Omental fat pad (tissue), 4 donors: ENCODE results near the gene ABCB9. TPM values are rescaled to one million over a fixed set of nuclear protein-coding genes. Genes with fewer than 3 reads are reported as not detected.

Experiments
- ATAC-seq: fragments of 150-250 bp; one replicate; pipeline ENCODE4 v1.9.1; 2016; ENCODE audit warnings: mild to moderate bottlenecking, moderate library complexity; ENCODE audit not compliant: low FRiP score
- DNase-seq: peaks from one replicate; pipeline ENCODE4 v3.0.0-alpha.2; 2019; ENCODE audit warnings: low spot score
- CTCF ChIP-seq, 3 donors: fragments of 450-650 bp; IDR thresholded peaks; one replicate each; pipeline ENCODE4 v1.5.1; 2016 to 2017; ENCODE audit warnings: antibody characterized with exemption in 3 of 3, mild to moderate bottlenecking in 3 of 3, moderate library complexity in 2 of 3
- total RNA-seq, 4 donors: library from RNA; depleted of rRNA; stranded (reverse); fragments of >200 nt; gene quantifications; one replicate each; pipeline ENCODE4 v1.1.0, GENCODE V29; 2016

ABCB9 gene
- total RNA-seq, 4 donors from 2014 or later, result 1.3 to 4.7 (median 2.7) TPM

DNA sequence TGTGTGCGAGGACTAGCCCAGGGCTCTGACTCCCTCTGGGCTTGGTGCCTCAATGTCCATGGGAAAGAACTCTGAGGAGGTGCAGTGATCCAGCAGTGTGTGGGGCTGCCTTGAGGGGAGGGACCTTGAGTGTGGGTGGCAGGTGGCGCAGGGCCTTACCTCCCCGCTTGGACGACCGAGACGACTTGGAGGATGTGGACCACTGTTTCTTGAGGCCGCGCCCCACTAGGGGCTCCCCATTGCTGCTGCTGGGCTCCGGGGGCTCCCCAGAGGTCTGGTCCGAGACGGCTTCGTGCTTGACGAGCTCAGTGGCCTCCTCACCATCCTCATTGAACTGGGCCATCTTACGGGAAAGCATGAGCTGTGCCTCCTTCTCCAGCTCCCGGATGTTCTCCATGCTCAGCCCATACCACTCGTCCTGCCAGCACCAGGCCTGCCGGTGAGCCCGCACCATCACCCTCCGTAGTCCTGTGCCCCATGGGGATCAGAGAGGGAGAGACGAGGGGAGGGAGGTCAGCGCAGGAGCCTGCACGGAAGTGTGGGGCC, 38.9 kb upstream of the ABCB9 start:
- ATAC-seq, result no peak
- no peak for TF ChIP-seq CTCF (IDR thresholded peaks at IDR 0.05)
- DNase-seq, result no peak

DNA sequence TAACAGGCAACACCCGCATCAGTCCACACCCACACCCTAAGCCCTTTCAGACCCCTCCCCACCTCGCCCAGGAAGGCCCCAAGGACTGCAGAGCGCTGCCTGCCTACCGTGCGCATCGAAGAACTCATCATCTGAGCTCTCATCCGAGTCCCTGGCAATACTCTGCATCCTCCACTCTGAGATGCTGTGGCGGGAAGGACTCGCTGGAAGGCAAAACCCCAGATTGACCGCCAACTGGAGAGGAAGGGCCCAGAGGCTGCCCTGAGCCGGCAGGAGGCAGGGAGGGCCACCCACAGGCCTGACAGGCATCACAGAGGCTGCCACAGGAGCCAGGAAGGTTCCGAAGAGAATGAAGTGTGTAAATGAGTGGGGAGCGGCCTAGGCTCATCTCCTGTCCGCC, 38.0 kb upstream of the ABCB9 start:
- no peak for TF ChIP-seq CTCF (IDR thresholded peaks at IDR 0.05)
- DNase-seq (no peak), ATAC-seq (no peak)

- DNase-seq (no peak), ATAC-seq (no peak)
- TF ChIP-seq CTCF (IDR thresholded peaks at IDR 0.05), result no peak
These were observed 37.0 kb upstream of the ABCB9 start for GRCh38 chr12:123003257-123003656.

DNA sequence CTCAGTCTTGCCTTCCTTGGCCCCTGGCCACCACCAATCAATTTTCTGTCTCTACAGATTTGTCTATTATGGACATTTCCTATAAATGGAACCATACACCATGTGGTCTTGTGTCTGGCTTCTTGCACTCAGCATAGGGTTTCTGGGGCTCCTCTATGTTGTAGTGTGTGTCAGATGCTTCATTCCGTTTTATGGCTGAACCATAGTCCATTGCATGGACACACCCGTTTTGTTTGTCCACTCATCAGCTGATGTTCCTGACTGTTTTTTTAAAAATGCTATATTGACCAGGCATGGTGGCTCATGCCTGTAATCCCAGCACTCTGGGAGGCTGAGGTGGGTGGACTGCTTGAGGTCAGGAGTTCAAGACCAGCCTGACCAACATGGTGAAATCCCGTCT, 35.2 kb upstream of the ABCB9 start:
- DNase-seq (no peak), ATAC-seq (no peak)
- TF ChIP-seq CTCF (IDR thresholded peaks at IDR 0.05), result no peak

- DNase-seq, result no peak
- no peak for TF ChIP-seq CTCF (IDR thresholded peaks at IDR 0.05)
- ATAC-seq, result no peak
These were observed 34.3 kb upstream of the ABCB9 start for GRCh38 chr12:123000578-123000977.

DNA sequence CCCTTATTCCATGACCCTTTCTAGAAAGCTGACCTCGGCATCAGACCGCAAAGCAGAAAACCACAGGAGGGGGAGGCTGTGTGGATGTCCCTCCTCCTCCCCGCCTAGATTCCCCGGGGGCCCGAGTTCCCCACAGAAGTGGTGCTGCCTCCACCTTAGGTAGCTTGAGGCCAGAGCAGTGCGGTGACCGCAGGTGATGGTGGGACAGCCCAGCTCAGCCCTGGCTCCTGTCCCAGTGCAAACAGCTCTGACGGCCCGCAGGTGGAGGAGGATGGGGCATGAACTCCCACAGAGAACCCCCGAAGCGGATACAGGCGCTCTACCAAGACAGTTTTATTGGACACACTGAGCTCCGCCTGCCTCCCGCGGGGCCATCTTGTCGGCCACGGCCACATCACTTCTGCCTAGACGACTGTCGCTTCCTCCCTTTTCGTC, 33.7 kb upstream of the ABCB9 start:
- ATAC-seq (no peak), DNase-seq (no peak)
- no peak for TF ChIP-seq CTCF (IDR thresholded peaks at IDR 0.05)

DNA sequence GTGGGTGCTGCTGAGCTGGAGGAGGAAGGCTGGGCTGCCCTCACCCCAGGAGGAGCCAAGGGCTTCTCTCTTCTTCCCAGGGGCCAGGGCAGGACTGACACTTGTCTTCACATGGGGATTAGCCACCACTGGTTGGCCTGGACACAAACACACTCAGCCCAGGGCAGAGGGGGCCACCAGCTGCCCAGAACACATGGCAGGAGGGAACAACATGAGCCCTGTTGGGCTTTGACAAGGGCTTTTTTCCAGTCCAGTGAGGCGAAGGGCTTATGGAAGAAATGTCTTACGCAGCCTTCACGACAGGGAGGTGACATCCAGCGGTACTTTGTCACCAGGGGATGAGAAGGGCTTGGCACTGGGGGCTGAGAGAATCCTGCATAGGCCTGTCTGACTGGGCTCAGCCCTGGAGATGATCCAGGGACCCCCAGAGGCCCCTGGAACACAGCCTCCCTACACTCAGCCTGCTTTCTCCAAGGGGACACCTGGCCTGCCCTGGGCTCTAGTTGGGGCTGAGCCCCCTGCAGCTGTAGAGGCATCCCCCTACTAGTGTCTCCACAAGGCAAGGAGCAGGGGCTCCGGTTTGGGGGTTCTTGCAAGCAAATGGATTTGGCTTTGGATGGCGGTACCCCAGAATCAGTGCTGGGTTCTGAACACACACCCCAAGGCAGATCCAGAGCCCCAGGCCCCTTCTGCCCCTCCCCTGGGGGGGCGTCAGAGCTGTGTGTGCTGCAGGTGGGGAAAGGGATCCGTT, 33.1 kb upstream of the ABCB9 start:
- DNase-seq (no peak), ATAC-seq (no peak)
- no peak for TF ChIP-seq CTCF (IDR thresholded peaks at IDR 0.05)
